VCaP (cell line): ENCODE measurements around the gene PCDHB6.
"Not testable (repeated sequence)": the region's sequence is repeated elsewhere in the genome, so short reads cannot be mapped to it uniquely, and the experiment has no call there.

Source experiments
- H3K27ac ChIP-seq: fragments of 450-650 bp; 2 replicates; pipeline ENCODE4 v1.5.1; 2017
- CTCF ChIP-seq: fragments of 450-650 bp; conservative IDR thresholded peaks from 2 replicates; pipeline ENCODE4 v1.5.1; 2017; ENCODE audit warnings: mild to moderate bottlenecking, moderate library complexity

The PCDHB6 gene

GRCh38 chr5:141180313-141180712, 30.5 kb downstream of the PCDHB6 start:
- no peak overlapping the region for H3K27ac ChIP-seq
- no peak for TF ChIP-seq CTCF

DNA sequence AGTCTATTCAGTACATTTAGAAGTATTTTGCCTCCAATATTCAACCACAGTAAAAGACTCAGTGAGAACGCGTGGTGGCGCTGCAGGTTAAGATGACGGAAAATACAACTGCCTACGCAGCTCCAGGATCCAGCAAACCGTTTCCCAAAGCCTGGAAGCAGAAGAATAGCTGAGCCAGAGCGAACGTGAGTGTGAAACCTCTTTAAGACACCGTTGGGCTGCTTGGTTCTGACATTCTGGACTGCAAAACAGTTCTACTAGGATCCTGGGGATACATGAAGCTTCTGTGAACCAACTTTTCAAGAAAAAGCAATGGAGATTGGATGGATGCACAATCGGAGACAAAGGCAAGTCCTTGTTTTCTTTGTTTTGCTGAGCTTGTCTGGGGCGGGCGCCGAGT, 32.4 kb downstream of the PCDHB6 start, which contains the start of gene PCDHB16:
TSS of gene PCDHB16 (plus strand) at position 140 of the 400 bp plus-strand sequence. CDS start at position 313, 173 bp downstream.
- H3K27ac ChIP-seq, result no peak within 1 kb of the TSS
- peak; percentile 74 for TF ChIP-seq CTCF

- not testable (repeated sequence) for H3K27ac ChIP-seq
These were observed 34.4 kb downstream of the PCDHB6 start for GRCh38 chr5:141184117-141184855.

DNA sequence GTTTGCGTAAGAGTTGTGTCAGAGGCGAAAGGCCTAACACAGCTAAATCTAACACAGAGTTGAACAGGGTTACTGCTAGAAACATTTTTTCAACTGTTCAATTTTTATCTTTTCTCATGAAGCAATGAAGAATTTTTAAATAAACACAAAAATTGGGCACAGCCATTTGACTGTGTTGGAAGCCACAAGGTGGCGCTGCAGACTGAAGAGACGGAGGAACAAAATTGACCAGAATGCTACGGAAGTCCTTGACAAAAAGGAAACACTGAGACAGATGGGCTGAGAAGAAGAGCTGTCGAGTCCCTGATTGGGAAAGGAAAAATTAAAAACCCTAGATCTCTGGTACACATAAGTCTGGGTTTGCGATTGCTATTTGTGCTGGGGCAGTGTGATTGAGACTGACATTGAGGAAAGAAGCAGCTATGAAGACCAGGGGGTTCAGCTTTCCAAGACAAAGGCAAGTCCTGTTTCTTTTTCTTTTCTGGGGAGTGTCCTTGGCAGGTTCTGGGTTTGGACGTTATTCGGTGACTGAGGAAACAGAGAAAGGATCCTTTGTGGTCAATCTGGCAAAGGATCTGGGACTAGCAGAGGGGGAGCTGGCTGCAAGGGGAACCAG, 37.1 kb downstream of the PCDHB6 start, which contains the start of gene PCDHB9:
TSS of gene PCDHB9 (plus strand) at position 265 of the 616 bp plus-strand sequence. CDS start at position 423, 158 bp downstream.
- H3K27ac ChIP-seq, result no peak within 1 kb of the TSS
- peak; percentile 86 for TF ChIP-seq CTCF

DNA sequence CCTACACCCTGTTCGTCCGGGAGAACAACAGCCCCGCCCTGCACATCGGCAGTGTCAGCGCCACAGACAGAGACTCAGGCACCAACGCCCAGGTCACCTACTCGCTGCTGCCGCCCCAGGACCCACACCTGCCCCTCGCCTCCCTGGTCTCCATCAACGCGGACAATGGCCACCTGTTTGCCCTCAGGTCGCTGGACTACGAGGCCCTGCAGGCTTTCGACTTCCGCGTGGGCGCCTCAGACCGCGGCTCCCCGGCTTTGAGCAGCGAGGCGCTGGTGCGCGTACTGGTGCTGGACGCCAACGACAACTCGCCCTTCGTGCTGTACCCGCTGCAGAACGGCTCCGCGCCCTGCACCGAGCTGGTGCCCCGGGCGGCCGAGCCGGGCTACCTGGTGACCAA, 38.8 kb downstream of the PCDHB6 start:
- H3K27ac ChIP-seq, result not testable (repeated sequence)

- not testable (repeated sequence) for H3K27ac ChIP-seq
These were observed 39.3 kb downstream of the PCDHB6 start for GRCh38 chr5:141189131-141189530.

GRCh38 chr5:141192110-141192725, 42.4 kb downstream of the PCDHB6 start, which contains the start of gene PCDHB10:
PCDHB10 (plus strand) TSS chr5:141192353; CDS start chr5:141192553, 200 bp downstream.
- peak; percentile 91 for TF ChIP-seq CTCF
- H3K27ac ChIP-seq, result peak within 1 kb of the TSS; percentile 42; the same call in 1 of the 2 replicates

DNA sequence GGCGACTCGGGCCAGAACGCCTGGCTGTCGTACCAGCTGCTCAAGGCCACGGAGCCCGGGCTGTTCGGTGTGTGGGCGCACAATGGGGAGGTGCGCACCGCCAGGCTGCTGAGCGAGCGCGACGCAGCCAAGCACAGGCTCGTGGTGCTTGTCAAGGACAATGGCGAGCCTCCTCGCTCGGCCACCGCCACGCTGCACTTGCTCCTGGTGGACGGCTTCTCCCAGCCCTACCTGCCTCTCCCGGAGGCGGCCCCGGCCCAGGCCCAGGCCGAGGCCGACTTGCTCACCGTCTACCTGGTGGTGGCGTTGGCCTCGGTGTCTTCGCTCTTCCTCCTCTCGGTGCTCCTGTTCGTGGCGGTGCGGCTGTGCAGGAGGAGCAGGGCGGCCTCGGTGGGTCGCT, 44.5 kb downstream of the PCDHB6 start:
- H3K27ac ChIP-seq, result not testable (repeated sequence)

GRCh38 chr5:141196363-141196762, 46.5 kb downstream of the PCDHB6 start:
- no peak for TF ChIP-seq CTCF
- no peak overlapping the region for H3K27ac ChIP-seq
